BJ (cell line): ENCODE results near the gene PCNT. TPM values are rescaled to one million over a fixed set of nuclear protein-coding genes. Genes with fewer than 3 reads are reported as not detected.

Experiments
- CTCF ChIA-PET: fragments of 350-600 bp; formaldehyde crosslinking; extraction: SDS; loops from one replicate; lab custom pipeline; 2021; ENCODE audit warnings: antibody characterized with exemption, inconsistent platforms; lab: Yijun Ruan, JAX
- POLR2A ChIA-PET: fragments of 300-600 bp; sonication (Branson Sonifier 250); formaldehyde crosslinking; extraction: SDS; loops from one replicate; lab custom pipeline; 2021; ENCODE audit warnings: antibody characterized with exemption; lab: Charles Lee
- DNase-seq: peaks from one replicate; pipeline ENCODE4 v3.0.0-alpha.2; 2011; ENCODE audit warnings: low read depth
- H3K27me3 ChIP-seq: 2 replicates; pipeline ENCODE4 v1.6.0; 2011; ENCODE audit warnings: low read length; ENCODE audit not compliant: control insufficient read depth, insufficient read depth
- H3K36me3 ChIP-seq: 2 replicates; pipeline ENCODE4 v1.5.1; 2011; ENCODE audit warnings: low read length; ENCODE audit not compliant: control insufficient read depth, insufficient read depth
- H3K4me3 ChIP-seq: 2 replicates; pipeline ENCODE4 v1.5.1; 2011; ENCODE audit warnings: low read depth, mild to moderate bottlenecking, control low read depth, low read length
- CTCF ChIP-seq: IDR thresholded peaks from 2 replicates; pipeline ENCODE4 v1.5.1; 2011; ENCODE audit warnings: low read depth, mild to moderate bottlenecking, control low read depth, inconsistent platforms, low read length, moderate library complexity; ENCODE audit not compliant: insufficient read depth
- polyA plus RNA-seq: library from polyadenylated mRNA; depleted of rRNA; stranded (reverse); fragments of >200 nt; gene quantifications from 2 replicates; pipeline ENCODE4 v1.2.3, GENCODE V29; 2011

Gene PCNT
- polyA plus RNA-seq, 1 experiment: 11.0 TPM

- no peaks in the 10 kb centered on the region for H3K27me3 ChIP-seq
- POLR2A ChIA-PET: no interaction called here
- CTCF ChIA-PET: no interaction called here
- TF ChIP-seq CTCF: no peak
- DNase-seq: no peak
- H3K36me3 ChIP-seq: peaks cover 40% of the 10 kb centered on the region
- H3K4me3 ChIP-seq: no peak overlapping the region
Measured at GRCh38 chr21:46347203-46347550, 23.2 kb downstream of the PCNT start.

GRCh38 chr21:46347791-46348381 lies 23.9 kb downstream of the PCNT start:
- ChIA-PET POLR2A (no interaction called here), CTCF (no interaction called here)
- no peak for TF ChIP-seq CTCF
- DNase-seq: no peak
- Histone ChIP-seq H3K4me3 (no peak overlapping the region), H3K27me3 (no peaks in the 10 kb centered on the region), H3K36me3 (peaks cover 44% of the 10 kb centered on the region)

GRCh38 chr21:46349134-46349760 lies 25.3 kb downstream of the PCNT start:
- peaks cover 53% of the 10 kb centered on the region for H3K36me3 ChIP-seq
- H3K4me3 ChIP-seq: no peak overlapping the region
- CTCF ChIA-PET: no interaction called here
- POLR2A ChIA-PET: no interaction called here
- H3K27me3 ChIP-seq: no peaks in the 10 kb centered on the region
- DNase-seq: no peak
- no peak for TF ChIP-seq CTCF

GRCh38 chr21:46350571-46350970 lies 26.6 kb downstream of the PCNT start:
- DNase-seq: no peak
- ChIA-PET CTCF (no interaction called here), POLR2A (no interaction called here)
- no peak overlapping the region for H3K4me3 ChIP-seq
- H3K27me3 ChIP-seq: no peaks in the 10 kb centered on the region
- TF ChIP-seq CTCF: no peak
- H3K36me3 ChIP-seq: peaks cover 57% of the 10 kb centered on the region

- Histone ChIP-seq H3K36me3 (peaks cover 59% of the 10 kb centered on the region), H3K27me3 (no peaks in the 10 kb centered on the region), H3K4me3 (no peak overlapping the region)
- POLR2A ChIA-PET: no interaction called here
- no peak for DNase-seq
- CTCF ChIA-PET: no interaction called here
- TF ChIP-seq CTCF: no peak
Measured at GRCh38 chr21:46350981-46351380, 27.0 kb downstream of the PCNT start.
